Measurements from ENCODE around the gene PLRG1. TPM values are rescaled to one million over a fixed set of nuclear protein-coding genes. Genes with fewer than 3 reads are reported as not detected.

PLRG1 gene
- total RNA-seq, 4 donors from 2014 or later, result 23.4 to 68.5 (median 42.4) TPM

DNA sequence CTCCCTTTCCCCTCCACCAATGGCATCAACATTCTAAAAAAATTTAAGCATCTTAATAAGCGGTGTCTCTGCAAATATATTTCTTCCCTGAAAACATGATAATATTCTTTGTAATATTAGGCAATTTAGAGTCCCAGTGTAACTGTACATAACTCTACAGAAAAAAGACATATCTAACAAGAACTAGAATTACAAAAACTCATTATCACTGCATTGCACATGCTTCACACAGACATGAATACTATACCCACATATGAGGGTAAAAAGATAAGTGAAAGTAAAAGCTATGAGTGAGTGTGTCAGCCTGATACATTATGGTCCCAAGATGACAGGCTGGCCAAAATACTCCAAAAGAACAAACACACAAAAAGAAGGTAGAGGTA is 10.2 kb upstream of the PLRG1 start:
- no peak for DNase-seq
- H3K36me3 ChIP-seq, result no peaks in the 10 kb centered on the region
- no peaks in the 10 kb centered on the region for H3K9me3 ChIP-seq
- no peak overlapping the region for H3K27ac ChIP-seq
- H3K27me3 ChIP-seq, result no peaks in the 10 kb centered on the region
- no peak overlapping the region for H3K4me3 ChIP-seq
- TF ChIP-seq, protein P1, sequence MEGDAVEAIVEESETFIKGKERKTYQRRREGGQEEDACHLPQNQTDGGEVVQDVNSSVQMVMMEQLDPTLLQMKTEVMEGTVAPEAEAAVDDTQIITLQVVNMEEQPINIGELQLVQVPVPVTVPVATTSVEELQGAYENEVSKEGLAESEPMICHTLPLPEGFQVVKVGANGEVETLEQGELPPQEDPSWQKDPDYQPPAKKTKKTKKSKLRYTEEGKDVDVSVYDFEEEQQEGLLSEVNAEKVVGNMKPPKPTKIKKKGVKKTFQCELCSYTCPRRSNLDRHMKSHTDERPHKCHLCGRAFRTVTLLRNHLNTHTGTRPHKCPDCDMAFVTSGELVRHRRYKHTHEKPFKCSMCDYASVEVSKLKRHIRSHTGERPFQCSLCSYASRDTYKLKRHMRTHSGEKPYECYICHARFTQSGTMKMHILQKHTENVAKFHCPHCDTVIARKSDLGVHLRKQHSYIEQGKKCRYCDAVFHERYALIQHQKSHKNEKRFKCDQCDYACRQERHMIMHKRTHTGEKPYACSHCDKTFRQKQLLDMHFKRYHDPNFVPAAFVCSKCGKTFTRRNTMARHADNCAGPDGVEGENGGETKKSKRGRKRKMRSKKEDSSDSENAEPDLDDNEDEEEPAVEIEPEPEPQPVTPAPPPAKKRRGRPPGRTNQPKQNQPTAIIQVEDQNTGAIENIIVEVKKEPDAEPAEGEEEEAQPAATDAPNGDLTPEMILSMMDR (IDR thresholded peaks at IDR 0.05), result no peak
- no peak for TF ChIP-seq POLR2A (IDR thresholded peaks at IDR 0.05)
- no peaks in the 10 kb centered on the region for H3K4me1 ChIP-seq

DNA sequence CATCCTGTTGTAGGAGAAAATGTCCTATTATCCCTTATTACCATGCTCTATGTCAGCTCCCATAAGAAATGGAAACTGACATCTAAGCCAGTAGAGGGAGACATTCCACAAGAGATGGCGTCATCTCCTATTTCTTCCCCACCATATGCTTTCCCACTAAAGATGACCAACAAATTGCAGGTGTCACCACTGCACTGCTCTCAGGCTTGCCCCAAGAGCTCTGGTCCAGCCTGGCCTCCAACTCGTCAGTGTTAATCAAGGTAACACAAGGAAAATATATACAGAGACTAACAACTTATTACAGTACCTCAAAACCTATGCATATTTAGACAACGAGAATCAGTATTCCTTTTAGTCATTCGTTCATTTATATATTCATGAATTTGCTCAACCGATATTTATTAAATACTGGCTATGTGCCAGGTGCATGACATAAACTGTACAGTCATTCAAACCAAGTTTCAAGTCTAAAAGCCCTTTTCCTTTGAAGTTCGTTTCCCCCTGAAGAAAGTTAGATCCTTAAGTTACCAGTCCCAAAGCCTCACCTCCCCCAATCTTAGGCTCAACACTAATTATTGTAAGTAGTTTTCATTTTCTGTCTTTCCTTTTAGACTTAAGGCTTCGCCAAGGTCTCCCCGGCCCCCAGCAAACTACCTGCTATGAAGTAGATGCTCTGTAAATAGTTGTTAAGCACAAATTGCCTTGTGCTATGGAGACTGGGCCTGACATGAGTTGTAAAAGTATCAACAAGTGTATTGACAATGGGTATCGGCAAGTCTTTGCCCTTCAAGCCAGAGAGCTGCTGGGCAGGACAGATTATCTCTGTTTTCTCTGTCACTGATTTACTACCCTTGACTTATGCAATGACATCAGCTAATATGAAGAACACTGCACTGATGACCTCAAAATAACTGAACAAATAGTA is 9.6 kb upstream of the PLRG1 start:
- TF ChIP-seq, protein P1 (IDR thresholded peaks at IDR 0.05), result peak in 4 of 6 experiments; percentile 43 to 73 (median 72)
- no peak for TF ChIP-seq POLR2A (IDR thresholded peaks at IDR 0.05)

DNA sequence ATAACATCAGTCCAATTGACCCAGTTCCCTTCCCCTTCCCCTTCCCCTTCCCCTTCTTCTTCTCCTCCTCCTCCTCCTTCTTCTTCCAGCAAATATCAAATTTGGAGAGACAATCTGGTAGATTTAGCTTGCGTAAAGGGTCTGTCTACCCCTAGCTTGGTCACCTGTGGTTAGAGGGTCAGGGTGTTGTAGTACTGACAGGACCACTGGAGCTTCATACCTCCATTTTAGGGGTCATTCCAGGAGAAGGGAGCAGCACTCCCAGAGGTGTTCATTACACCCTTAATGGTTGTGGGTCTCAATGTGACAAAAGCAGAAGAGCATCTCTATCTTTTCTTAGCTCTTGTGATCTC is 8.9 kb upstream of the PLRG1 start:
- no peak for TF ChIP-seq POLR2A (IDR thresholded peaks at IDR 0.05)
- TF ChIP-seq, protein P1 (IDR thresholded peaks at IDR 0.05), result no peak

More for the DNA sequence above, 9.6 kb upstream of the PLRG1 start:
- Histone ChIP-seq H3K4me3 (no peak overlapping the region), H3K27me3 (no peaks in the 10 kb centered on the region), H3K36me3 (no peaks in the 10 kb centered on the region), H3K9me3 (no peaks in the 10 kb centered on the region), H3K27ac (no peak overlapping the region), H3K4me1 (no peaks in the 10 kb centered on the region)
- DNase-seq, result no peak

DNA sequence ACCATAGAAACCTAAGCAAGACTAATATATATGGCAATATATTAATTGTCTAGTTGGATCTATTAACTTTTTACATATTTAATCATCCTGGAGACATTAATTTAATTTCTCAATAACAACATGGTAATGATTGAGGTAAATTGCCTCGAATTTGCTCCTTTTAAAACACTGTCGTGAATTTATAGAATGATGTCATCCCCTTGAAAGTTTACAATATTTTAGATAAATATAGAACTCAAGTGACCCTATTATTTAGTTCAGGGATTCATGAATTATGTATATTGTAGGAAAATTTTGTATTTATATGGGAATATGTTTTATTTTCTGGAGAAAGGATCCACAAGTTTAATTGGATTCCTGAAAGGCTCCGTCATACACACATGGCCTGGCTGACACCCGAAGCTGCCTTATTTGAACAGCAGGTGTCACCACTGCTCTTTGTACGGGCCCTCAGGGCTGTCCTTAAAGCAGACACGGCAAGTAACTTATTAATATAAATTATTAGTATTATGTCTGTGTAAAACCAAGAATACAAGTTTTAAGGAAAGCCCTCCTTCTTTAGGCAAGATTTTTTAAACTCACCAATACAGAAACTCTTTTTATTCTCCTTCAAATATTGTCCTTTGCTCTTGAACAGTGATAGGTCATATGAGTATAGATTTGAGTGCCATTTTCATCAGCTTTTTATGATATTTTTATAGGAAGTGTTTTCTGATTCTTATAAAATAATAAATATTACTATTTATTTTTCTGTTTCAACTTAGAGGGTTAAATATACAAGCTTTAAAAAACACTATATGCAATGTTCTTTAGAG is 1.9 kb upstream of the PLRG1 start:
- Histone ChIP-seq H3K4me3 (no peak overlapping the region), H3K27ac (no peak overlapping the region), H3K27me3 (no peaks in the 10 kb centered on the region), H3K9me3 (no peaks in the 10 kb centered on the region), H3K36me3 (peaks cover 0 to 6% (median 0%) of the 10 kb centered on the region in 3 donors), H3K4me1 (peaks cover 0 to 20% (median 3%) of the 10 kb centered on the region in 4 donors)
- DNase-seq, result peak; percentile 68 to 90 (median 70)
- TF ChIP-seq, protein P1 (IDR thresholded peaks at IDR 0.05), result peak; percentile 48 to 85 (median 79)
- TF ChIP-seq POLR2A (IDR thresholded peaks at IDR 0.05), result no peak

More for the DNA sequence above, 8.9 kb upstream of the PLRG1 start:
- H3K4me3 ChIP-seq, result no peak overlapping the region
- H3K27ac ChIP-seq, result no peak overlapping the region
- DNase-seq, result no peak
- no peaks in the 10 kb centered on the region for H3K9me3 ChIP-seq
- no peaks in the 10 kb centered on the region for H3K36me3 ChIP-seq
- no peaks in the 10 kb centered on the region for H3K4me1 ChIP-seq
- H3K27me3 ChIP-seq, result no peaks in the 10 kb centered on the region

DNA sequence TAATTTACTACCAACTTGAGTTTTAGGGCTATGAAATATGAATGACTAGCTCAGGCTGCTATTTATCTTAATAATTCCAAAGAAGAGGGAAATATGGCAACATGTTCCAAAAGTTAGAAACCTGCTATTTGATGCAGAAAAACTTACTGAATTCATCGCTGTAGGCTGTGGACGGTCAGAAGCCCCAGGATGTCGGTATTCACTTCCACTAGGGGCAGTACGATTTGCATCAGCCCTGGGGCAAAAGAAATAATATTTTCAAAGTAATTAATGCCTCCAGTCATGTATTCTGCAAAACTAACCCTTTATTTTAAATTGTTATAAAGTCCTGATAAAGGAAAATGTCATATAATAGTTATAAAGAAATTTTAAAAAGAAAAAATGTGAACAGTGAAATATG is 4.5 kb downstream of the PLRG1 start:
- no peak for DNase-seq
- no peaks in the 10 kb centered on the region for H3K27me3 ChIP-seq
- peaks cover 0 to 15% (median 3%) of the 10 kb centered on the region in 4 donors for H3K4me1 ChIP-seq
- H3K9me3 ChIP-seq, result no peaks in the 10 kb centered on the region
- peaks cover 0 to 69% (median 0%) of the 10 kb centered on the region in 3 donors for H3K36me3 ChIP-seq
- H3K27ac ChIP-seq, result no peak overlapping the region
- no peak overlapping the region for H3K4me3 ChIP-seq
- TF ChIP-seq, protein P1 (IDR thresholded peaks at IDR 0.05), result no peak
- TF ChIP-seq POLR2A (IDR thresholded peaks at IDR 0.05), result no peak
